ENCODE results near the gene UBE2E2.

UBE2E2 gene

GRCh38 chr3:23489300-23490158, 286.4 kb downstream of the UBE2E2 start:
- no peak for DNase-seq

GRCh38 chr3:23490459-23490858, 287.3 kb downstream of the UBE2E2 start:
- no peak for DNase-seq

GRCh38 chr3:23492057-23492456, 288.9 kb downstream of the UBE2E2 start:
- no peak for DNase-seq

- DNase-seq, result no peak
Observed at GRCh38 chr3:23493889-23494288, 290.8 kb downstream of the UBE2E2 start.

- DNase-seq, result no peak
Observed at GRCh38 chr3:23494967-23495366, 291.8 kb downstream of the UBE2E2 start.

GRCh38 chr3:23495507-23495906, 292.4 kb downstream of the UBE2E2 start:
- DNase-seq, result no peak

- no peak for DNase-seq
Observed at GRCh38 chr3:23496165-23496564, 293.0 kb downstream of the UBE2E2 start.

GRCh38 chr3:23497156-23497555, 294.0 kb downstream of the UBE2E2 start:
- no peak for DNase-seq

- DNase-seq, result no peak
Observed at GRCh38 chr3:23501201-23501802, 298.2 kb downstream of the UBE2E2 start.

GRCh38 chr3:23508464-23508863, 305.3 kb downstream of the UBE2E2 start:
- no peak for DNase-seq

GRCh38 chr3:23518441-23518840, 315.3 kb downstream of the UBE2E2 start:
- DNase-seq, result no peak

- no peak for DNase-seq
Observed at GRCh38 chr3:23519314-23520208, 316.4 kb downstream of the UBE2E2 start.

GRCh38 chr3:23527326-23527725, 324.2 kb downstream of the UBE2E2 start:
- DNase-seq, result no peak

- no peak for DNase-seq
Observed at GRCh38 chr3:23533596-23533995, 330.5 kb downstream of the UBE2E2 start.

GRCh38 chr3:23533996-23534395, 330.9 kb downstream of the UBE2E2 start:
- no peak for DNase-seq

- DNase-seq, result no peak
Observed at GRCh38 chr3:23537101-23537551, 334.0 kb downstream of the UBE2E2 start.

- DNase-seq, result no peak
Observed at GRCh38 chr3:23539185-23539584, 336.1 kb downstream of the UBE2E2 start.

GRCh38 chr3:23540600-23540999, 337.5 kb downstream of the UBE2E2 start:
- DNase-seq, result no peak

- no peak for DNase-seq
Observed at GRCh38 chr3:23542079-23542478, 339.0 kb downstream of the UBE2E2 start.

GRCh38 chr3:23546181-23546580, 343.1 kb downstream of the UBE2E2 start:
- no peak for DNase-seq

- DNase-seq, result no peak
Observed at GRCh38 chr3:23547905-23548650, 345.0 kb downstream of the UBE2E2 start.

GRCh38 chr3:23548706-23549105, 345.6 kb downstream of the UBE2E2 start:
- no peak for DNase-seq

All from RPMI8226 (cell line).